ENCODE data around the gene PDIA2.

DNA sequence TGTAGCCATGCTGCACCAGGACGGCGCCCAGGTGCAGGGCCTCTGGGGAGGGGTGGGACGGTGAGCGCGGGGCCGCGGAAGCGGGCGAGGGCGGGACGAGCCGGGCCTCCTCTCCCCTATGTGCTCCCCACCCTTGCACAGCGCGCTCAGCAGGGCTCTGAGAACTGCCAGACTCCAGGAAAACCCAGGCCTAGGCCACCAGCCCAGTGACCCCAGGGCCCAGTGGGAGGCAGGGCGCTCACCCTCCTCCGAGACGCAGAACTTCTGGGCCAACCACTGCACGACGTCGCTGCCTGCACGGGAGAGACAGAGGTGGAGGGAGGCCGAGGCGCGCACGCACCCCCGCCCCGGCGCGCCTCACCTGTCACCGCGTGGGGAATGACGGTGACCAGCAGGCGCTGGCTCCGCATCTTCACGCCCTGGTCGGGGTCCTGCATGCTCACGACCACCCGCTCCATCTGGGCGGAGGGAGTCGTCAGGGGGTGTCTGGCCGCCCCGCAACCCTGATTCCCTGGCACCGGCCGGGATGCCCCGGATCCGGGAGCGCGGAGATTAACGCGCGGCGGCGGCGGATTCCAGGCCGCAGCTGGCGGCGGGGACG lies 7.8 kb upstream of the PDIA2 start:
- TF ChIP-seq, protein P1, sequence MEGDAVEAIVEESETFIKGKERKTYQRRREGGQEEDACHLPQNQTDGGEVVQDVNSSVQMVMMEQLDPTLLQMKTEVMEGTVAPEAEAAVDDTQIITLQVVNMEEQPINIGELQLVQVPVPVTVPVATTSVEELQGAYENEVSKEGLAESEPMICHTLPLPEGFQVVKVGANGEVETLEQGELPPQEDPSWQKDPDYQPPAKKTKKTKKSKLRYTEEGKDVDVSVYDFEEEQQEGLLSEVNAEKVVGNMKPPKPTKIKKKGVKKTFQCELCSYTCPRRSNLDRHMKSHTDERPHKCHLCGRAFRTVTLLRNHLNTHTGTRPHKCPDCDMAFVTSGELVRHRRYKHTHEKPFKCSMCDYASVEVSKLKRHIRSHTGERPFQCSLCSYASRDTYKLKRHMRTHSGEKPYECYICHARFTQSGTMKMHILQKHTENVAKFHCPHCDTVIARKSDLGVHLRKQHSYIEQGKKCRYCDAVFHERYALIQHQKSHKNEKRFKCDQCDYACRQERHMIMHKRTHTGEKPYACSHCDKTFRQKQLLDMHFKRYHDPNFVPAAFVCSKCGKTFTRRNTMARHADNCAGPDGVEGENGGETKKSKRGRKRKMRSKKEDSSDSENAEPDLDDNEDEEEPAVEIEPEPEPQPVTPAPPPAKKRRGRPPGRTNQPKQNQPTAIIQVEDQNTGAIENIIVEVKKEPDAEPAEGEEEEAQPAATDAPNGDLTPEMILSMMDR (conservative IDR thresholded peaks at IDR 0.05), result no peak
- no peak for TF ChIP-seq EZH2 (IDR thresholded peaks at IDR 0.05; ENCODE audit: low read depth)
